Gastrocnemius medialis (tissue), 4 donors: ENCODE results near the gene CDH5. TPM values are rescaled to one million over a fixed set of nuclear protein-coding genes. Genes with fewer than 3 reads are reported as not detected.

Source experiments
- ATAC-seq, 2 donors: fragments of 150-250 bp; one replicate each; pipeline ENCODE4 v1.9.1; 2016
- DNase-seq, 2 donors: peaks; one replicate each; pipeline ENCODE4 v3.0.0-alpha.2; 2019
- H3K27ac ChIP-seq, 4 donors: fragments of 200-600 bp; sonication (generic); 1 replicate in 1 of 4; 2 replicates in 3 of 4; pipeline ENCODE4 v1.5.1; 2016 to 2018; ENCODE audit warnings: mild to moderate bottlenecking in 2 of 4, moderate library complexity in 1 of 4
- H3K27me3 ChIP-seq, 3 donors: fragments of 200-600 bp; sonication (generic) in 2 of 3; 1 replicate in 1 of 3; 2 replicates in 2 of 3; pipeline versions ENCODE4 v1.5.1 to v1.6.0; 2016 to 2019; ENCODE audit warnings: mild to moderate bottlenecking in 1 of 3, moderate library complexity in 1 of 3
- H3K36me3 ChIP-seq, 2 donors: fragments of 200-600 bp; sonication (generic) in 1 of 2; one replicate each; pipeline ENCODE4 v1.5.1; 2017 to 2018
- H3K4me1 ChIP-seq, 2 donors: fragments of 200-600 bp; sonication (generic) in 1 of 2; one replicate each; pipeline ENCODE4 v1.5.1; 2016 to 2017; ENCODE audit warnings: mild to moderate bottlenecking in 2 of 2
- H3K4me3 ChIP-seq, 4 donors: fragments of 200-600 bp; sonication (generic) in 3 of 4; 1 replicate in 1 of 4; 2 replicates in 3 of 4; pipeline ENCODE4 v1.5.1; 2016 to 2019; ENCODE audit warnings: mild to moderate bottlenecking in 2 of 4
- H3K9me3 ChIP-seq, 3 donors: fragments of 200-600 bp; sonication (generic) in 2 of 3; 1 replicate in 1 of 3; 2 replicates in 2 of 3; pipeline ENCODE4 v1.5.1; 2016 to 2019
- CTCF ChIP-seq, 5 experiments: fragments of 450-650 bp in 3 of 5; fragments of 200-600 bp in 2 of 5; sonication (generic) in 2 of 5; IDR thresholded peaks in 4 of 5; conservative IDR thresholded peaks in 1 of 5; 1 replicate in 4 of 5; 2 replicates in 1 of 5; pipeline ENCODE4 v1.5.1; 2016 to 2019; ENCODE audit warnings: antibody characterized with exemption in 5 of 5, mild to moderate bottlenecking in 3 of 5, moderate library complexity in 3 of 5
- POLR2A ChIP-seq, 2 donors: fragments of 450-650 bp; IDR thresholded peaks; one replicate each; pipeline ENCODE4 v1.6.1; 2017; ENCODE audit warnings: antibody characterized with exemption in 2 of 2, mild to moderate bottlenecking in 2 of 2, moderate library complexity in 2 of 2
- in situ Hi-C, 4 donors: fragments of 200-750 bp; cut with MboI; loops; one replicate each; pipeline versions ENCODE4 v1.15.0 to v1.8.0; 2017; ENCODE audit warnings: low sequenced_read_pairs in 4 of 4
- intact Hi-C: fragments of 100-400 bp; cut with DNase I; formaldehyde crosslinking; loops from one replicate; pipeline ENCODE4 v1.15.1; 2023; ENCODE audit warnings: low total_unique reads
- total RNA-seq, 4 donors: library from RNA; depleted of rRNA; stranded (reverse); fragments of >200 nt; gene quantifications; one replicate each; pipeline versions ENCODE4 v1.1.0 to v1.2.3, GENCODE V29; 2016

CDH5 gene
- total RNA-seq, 4 donors from 2014 or later = 24.3 to 37.4 (median 31.7) TPM

- ATAC-seq (no peak), DNase-seq (no peak)
- Histone ChIP-seq H3K27ac (no peak overlapping the region), H3K27me3 (peaks cover 13 to 35% (median 21%) of the 10 kb centered on the region in 3 donors), H3K4me3 (no peak overlapping the region), H3K36me3 (no peaks in the 10 kb centered on the region), H3K4me1 (peaks cover 0 to 5% of the 10 kb centered on the region in 2 donors), H3K9me3 (no peaks in the 10 kb centered on the region)
- in situ Hi-C loops (no loop called here), intact Hi-C loops (no loop called here)
- no peak for TF ChIP-seq CTCF (IDR thresholded peaks at IDR 0.05 in 4 of 5, conservative IDR thresholded peaks at IDR 0.05 in 1 of 5)
- TF ChIP-seq POLR2A (IDR thresholded peaks at IDR 0.05) = no peak
Measured at GRCh38 chr16:66432429-66432828, 65.9 kb downstream of the CDH5 start.

- intact Hi-C loops = no loop called here
- Histone ChIP-seq H3K4me3 (no peak overlapping the region), H3K36me3 (no peaks in the 10 kb centered on the region), H3K27me3 (peaks cover under 1 to 16% (median 8%) of the 10 kb centered on the region in 3 donors), H3K4me1 (no peaks in the 10 kb centered on the region), H3K27ac (no peak overlapping the region), H3K9me3 (no peaks in the 10 kb centered on the region)
- DNase-seq (no peak), ATAC-seq (no peak)
- in situ Hi-C loops = no loop called here
- TF ChIP-seq CTCF (IDR thresholded peaks at IDR 0.05 in 4 of 5, conservative IDR thresholded peaks at IDR 0.05 in 1 of 5) = no peak
- no peak for TF ChIP-seq POLR2A (IDR thresholded peaks at IDR 0.05)
Measured at GRCh38 chr16:66434619-66435430, 68.3 kb downstream of the CDH5 start.

GRCh38 chr16:66435896-66436295, 69.4 kb downstream of the CDH5 start:
- DNase-seq (no peak), ATAC-seq (no peak)
- in situ Hi-C loops (no loop called here), intact Hi-C loops (no loop called here)
- peaks cover 0 to 11% (median 6%) of the 10 kb centered on the region in 3 donors for H3K27me3 ChIP-seq
- H3K27ac ChIP-seq = no peak overlapping the region
- no peaks in the 10 kb centered on the region for H3K4me1 ChIP-seq
- no peak for TF ChIP-seq CTCF (IDR thresholded peaks at IDR 0.05 in 4 of 5, conservative IDR thresholded peaks at IDR 0.05 in 1 of 5)
- TF ChIP-seq POLR2A (IDR thresholded peaks at IDR 0.05) = no peak
- H3K36me3 ChIP-seq = no peaks in the 10 kb centered on the region
- no peak overlapping the region for H3K4me3 ChIP-seq
- H3K9me3 ChIP-seq = no peaks in the 10 kb centered on the region

- DNase-seq (no peak), ATAC-seq (no peak)
- Histone ChIP-seq H3K36me3 (no peaks in the 10 kb centered on the region), H3K27ac (no peak overlapping the region), H3K4me3 (no peak overlapping the region), H3K4me1 (no peaks in the 10 kb centered on the region), H3K27me3 (peaks cover 0 to 7% (median 0%) of the 10 kb centered on the region in 3 donors), H3K9me3 (no peaks in the 10 kb centered on the region)
- in situ Hi-C loops = no loop called here
- intact Hi-C loops = no loop called here
- no peak for TF ChIP-seq CTCF (IDR thresholded peaks at IDR 0.05 in 4 of 5, conservative IDR thresholded peaks at IDR 0.05 in 1 of 5)
- TF ChIP-seq POLR2A (IDR thresholded peaks at IDR 0.05) = no peak
Measured at GRCh38 chr16:66437391-66437945, 71.0 kb downstream of the CDH5 start.
